ENCODE data around the gene MBOAT2.
"Not testable (repeated sequence)": the region's sequence is repeated elsewhere in the genome, so short reads cannot be mapped to it uniquely, and the experiment has no call there.

MBOAT2 gene, protein sequence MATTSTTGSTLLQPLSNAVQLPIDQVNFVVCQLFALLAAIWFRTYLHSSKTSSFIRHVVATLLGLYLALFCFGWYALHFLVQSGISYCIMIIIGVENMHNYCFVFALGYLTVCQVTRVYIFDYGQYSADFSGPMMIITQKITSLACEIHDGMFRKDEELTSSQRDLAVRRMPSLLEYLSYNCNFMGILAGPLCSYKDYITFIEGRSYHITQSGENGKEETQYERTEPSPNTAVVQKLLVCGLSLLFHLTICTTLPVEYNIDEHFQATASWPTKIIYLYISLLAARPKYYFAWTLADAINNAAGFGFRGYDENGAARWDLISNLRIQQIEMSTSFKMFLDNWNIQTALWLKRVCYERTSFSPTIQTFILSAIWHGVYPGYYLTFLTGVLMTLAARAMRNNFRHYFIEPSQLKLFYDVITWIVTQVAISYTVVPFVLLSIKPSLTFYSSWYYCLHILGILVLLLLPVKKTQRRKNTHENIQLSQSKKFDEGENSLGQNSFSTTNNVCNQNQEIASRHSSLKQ

DNA sequence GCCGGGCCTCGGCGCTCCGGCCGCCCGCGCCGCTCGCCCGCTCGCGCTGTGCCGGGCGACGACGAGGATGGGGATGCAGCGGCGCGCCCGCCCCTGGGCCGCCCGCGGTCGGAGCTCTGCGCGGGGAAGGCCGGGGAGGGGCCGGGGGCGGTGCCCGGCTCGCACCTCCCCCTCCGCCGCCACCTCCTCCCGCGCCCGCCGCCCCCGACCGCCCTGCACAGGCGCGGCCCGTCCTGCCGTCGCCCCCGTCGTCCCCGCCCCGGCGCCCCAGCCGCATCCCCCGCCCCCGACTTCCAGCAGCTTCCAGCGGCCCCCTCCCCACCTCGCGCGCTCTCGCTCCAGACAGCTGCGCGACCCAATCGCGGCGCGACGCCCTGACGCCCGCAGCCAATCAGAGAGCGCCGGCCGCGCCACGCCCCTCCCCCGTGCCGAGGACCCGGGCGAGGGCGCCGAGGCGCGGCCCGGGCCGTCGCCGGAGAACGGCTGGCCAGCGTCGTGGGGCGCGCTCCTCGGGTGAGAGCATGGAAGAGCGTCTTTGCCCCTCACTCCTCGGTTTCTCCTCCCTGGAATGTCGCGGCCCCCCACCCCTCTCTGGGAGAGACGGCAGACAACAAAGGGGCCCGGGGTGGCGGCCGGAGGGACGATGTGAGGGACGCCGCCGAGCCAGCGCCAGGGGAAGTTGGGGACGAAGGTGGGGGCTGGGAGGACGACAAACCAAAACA, at the start of gene MBOAT2:
MBOAT2 (minus strand) TSS at position 69 of the 722 bp plus-strand sequence. CDS start 70 bp downstream, outside the sequence.
- Histone ChIP-seq H3K4me1 (ENCODE audit: low read length) (no peaks in the 10 kb centered on the region), H3K9ac (ENCODE audit: low read length) (no peak within 1 kb of the TSS), H3K4me3 (ENCODE audit: low read length) (no peak within 1 kb of the TSS), H3K27ac (ENCODE audit: low read length) (no peak within 1 kb of the TSS), H3K27me3 (ENCODE audit: low read depth, low read length) (no peaks in the 10 kb centered on the region), H4K20me1 (ENCODE audit: insufficient read depth, low read length) (no peaks in the 10 kb centered on the region), H3K79me2 (ENCODE audit: low read length) (no peaks in the 10 kb centered on the region), H3K36me3 (replicated peaks; ENCODE audit: low read depth, low read length) (no peaks in the 10 kb centered on the region), H3K4me2 (ENCODE audit: low read length) (no peak within 1 kb of the TSS), H3K9me3 (ENCODE audit: insufficient read depth, low read length) (no peaks in the 10 kb centered on the region), H2AFZ (ENCODE audit: low read depth, low read length) (no peak within 1 kb of the TSS)
- TF ChIP-seq, protein P1, sequence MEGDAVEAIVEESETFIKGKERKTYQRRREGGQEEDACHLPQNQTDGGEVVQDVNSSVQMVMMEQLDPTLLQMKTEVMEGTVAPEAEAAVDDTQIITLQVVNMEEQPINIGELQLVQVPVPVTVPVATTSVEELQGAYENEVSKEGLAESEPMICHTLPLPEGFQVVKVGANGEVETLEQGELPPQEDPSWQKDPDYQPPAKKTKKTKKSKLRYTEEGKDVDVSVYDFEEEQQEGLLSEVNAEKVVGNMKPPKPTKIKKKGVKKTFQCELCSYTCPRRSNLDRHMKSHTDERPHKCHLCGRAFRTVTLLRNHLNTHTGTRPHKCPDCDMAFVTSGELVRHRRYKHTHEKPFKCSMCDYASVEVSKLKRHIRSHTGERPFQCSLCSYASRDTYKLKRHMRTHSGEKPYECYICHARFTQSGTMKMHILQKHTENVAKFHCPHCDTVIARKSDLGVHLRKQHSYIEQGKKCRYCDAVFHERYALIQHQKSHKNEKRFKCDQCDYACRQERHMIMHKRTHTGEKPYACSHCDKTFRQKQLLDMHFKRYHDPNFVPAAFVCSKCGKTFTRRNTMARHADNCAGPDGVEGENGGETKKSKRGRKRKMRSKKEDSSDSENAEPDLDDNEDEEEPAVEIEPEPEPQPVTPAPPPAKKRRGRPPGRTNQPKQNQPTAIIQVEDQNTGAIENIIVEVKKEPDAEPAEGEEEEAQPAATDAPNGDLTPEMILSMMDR (IDR thresholded peaks at IDR 0.05; ENCODE audit: low read depth, low read length), result no peak
- TF ChIP-seq EZH2phosphoT487 (IDR thresholded peaks at IDR 0.05; ENCODE audit: low read depth), result no peak

DNA sequence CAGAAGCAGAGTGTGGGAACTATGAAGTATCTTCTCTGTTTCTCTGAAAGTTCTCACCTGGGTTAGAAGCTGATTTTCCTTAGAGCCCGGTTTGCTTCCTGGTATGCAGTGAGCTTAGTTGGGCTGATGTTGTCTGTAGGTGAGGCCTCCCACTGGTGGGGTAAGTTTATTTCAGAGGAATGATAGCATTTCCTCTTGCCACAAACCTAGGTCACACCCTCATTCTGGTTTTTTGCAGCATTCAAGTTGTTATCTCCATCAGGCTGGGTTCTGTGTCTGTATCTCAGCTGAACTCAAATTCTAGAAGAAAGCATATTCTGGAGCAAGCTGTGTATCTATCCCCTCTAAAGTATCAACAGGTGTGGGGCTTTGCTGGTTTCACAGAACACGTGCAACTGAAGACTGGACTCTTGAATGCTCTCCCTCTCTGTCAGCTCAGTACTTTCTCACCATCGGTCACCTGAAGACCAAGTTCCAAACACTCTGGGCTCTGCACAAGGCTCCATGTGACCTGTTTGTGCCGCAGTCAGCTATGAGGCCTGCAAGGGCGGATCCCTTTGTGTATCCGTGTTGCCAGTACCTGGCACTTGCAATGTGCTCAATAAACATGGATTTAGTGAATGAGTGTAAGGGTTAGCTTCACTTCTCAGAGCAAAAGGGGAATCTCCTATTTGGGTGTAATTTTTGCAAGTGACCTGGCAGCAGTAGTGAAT, 49.5 kb upstream of the MBOAT2 start:
- no peak overlapping the region for H2AFZ ChIP-seq (ENCODE audit: low read depth, low read length)
- H3K79me2 ChIP-seq (ENCODE audit: low read length), result no peaks in the 10 kb centered on the region
- peaks cover 14% of the 10 kb centered on the region for H3K4me1 ChIP-seq (ENCODE audit: low read length)
- H3K9ac ChIP-seq (ENCODE audit: low read length), result no peak overlapping the region
- no peaks in the 10 kb centered on the region for H4K20me1 ChIP-seq (ENCODE audit: insufficient read depth, low read length)
- TF ChIP-seq, protein P1 (IDR thresholded peaks at IDR 0.05; ENCODE audit: low read depth, low read length), result no peak
- TF ChIP-seq EZH2phosphoT487 (IDR thresholded peaks at IDR 0.05; ENCODE audit: low read depth), result no peak
- no peak overlapping the region for H3K27ac ChIP-seq (ENCODE audit: low read length)
- no peaks in the 10 kb centered on the region for H3K36me3 ChIP-seq (replicated peaks; ENCODE audit: low read depth, low read length)
- H3K27me3 ChIP-seq (ENCODE audit: low read depth, low read length), result no peaks in the 10 kb centered on the region
- no peak overlapping the region for H3K4me3 ChIP-seq (ENCODE audit: low read length)
- no peak overlapping the region for H3K4me2 ChIP-seq (ENCODE audit: low read length)
- no peaks in the 10 kb centered on the region for H3K9me3 ChIP-seq (ENCODE audit: insufficient read depth, low read length)

DNA sequence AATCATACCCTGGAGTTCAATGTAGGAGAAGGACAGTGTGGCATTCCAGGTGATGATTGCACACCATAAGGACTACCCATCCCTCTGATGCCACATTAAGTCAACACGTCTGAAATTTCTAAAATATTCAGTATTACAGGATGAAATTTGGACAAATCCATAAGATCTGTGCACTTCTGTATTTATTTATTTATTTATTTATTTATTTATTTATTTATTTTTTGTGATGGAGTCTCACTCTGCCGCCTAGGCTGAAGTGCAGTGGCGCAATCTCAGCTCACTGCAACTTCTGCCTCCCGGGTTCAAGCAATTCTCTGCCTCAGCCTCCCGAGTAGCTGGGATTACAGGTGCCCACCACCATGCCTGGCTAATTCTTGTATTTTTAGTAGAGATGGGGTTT, 48.0 kb upstream of the MBOAT2 start:
- not testable (repeated sequence) for H3K79me2 ChIP-seq (ENCODE audit: low read length); H3K9me3 ChIP-seq (ENCODE audit: insufficient read depth, low read length); H2AFZ ChIP-seq (ENCODE audit: low read depth, low read length); H4K20me1 ChIP-seq (ENCODE audit: insufficient read depth, low read length); H3K4me3 ChIP-seq (ENCODE audit: low read length); H3K27ac ChIP-seq (ENCODE audit: low read length); H3K9ac ChIP-seq (ENCODE audit: low read length); H3K36me3 ChIP-seq (replicated peaks; ENCODE audit: low read depth, low read length); H3K27me3 ChIP-seq (ENCODE audit: low read depth, low read length); H3K4me2 ChIP-seq (ENCODE audit: low read length)
- H3K4me1 ChIP-seq (ENCODE audit: low read length), result peaks cover 14% of the 10 kb centered on the region

DNA sequence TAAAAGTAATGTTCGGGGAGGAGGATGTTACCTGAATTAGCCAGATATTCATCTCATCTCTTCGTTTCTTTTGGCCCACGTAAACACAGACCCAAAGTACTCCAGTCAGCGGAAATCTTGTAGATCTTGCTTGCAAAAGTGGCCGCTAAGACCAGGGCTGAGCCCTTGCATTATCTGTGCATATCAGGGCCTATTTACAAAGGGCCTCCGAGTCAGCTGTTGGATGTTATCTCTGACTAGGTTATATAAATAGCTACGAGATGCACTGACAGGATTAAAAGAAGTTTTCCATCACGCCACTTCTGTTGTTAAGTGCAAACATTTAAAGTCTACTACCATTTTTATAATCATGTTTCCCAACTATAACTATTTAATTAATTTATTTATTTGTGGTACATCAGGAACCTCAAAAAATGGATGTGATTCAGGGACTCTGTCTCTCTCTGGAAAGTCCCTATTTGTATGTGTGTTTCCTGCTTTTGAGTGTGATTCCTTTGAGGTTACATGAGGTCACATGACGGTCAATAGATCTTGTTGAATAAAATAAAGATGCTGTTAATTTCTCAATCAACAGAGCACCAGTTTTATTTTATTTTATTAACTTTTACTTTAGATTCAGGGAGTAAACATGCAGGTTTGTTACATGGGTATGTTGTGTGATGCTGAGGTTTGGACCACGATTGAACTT, 46.8 kb upstream of the MBOAT2 start:
- no peak for TF ChIP-seq EZH2phosphoT487 (IDR thresholded peaks at IDR 0.05; ENCODE audit: low read depth)
- TF ChIP-seq, protein P1 (IDR thresholded peaks at IDR 0.05; ENCODE audit: low read depth, low read length), result no peak
- no peak overlapping the region for H2AFZ ChIP-seq (ENCODE audit: low read depth, low read length)

More for the DNA sequence above, 46.8 kb upstream of the MBOAT2 start:
- no peaks in the 10 kb centered on the region for H4K20me1 ChIP-seq (ENCODE audit: insufficient read depth, low read length)
- H3K4me2 ChIP-seq (ENCODE audit: low read length), result no peak overlapping the region
- H3K9me3 ChIP-seq (ENCODE audit: insufficient read depth, low read length), result no peaks in the 10 kb centered on the region
- H3K4me3 ChIP-seq (ENCODE audit: low read length), result no peak overlapping the region
- no peak overlapping the region for H3K9ac ChIP-seq (ENCODE audit: low read length)
- no peaks in the 10 kb centered on the region for H3K79me2 ChIP-seq (ENCODE audit: low read length)
- H3K27me3 ChIP-seq (ENCODE audit: low read depth, low read length), result peaks cover 3% of the 10 kb centered on the region; the same call in 1 of the 2 replicates
- H3K27ac ChIP-seq (ENCODE audit: low read length), result no peak overlapping the region
- H3K36me3 ChIP-seq (replicated peaks; ENCODE audit: low read depth, low read length), result no peaks in the 10 kb centered on the region
- peaks cover 14% of the 10 kb centered on the region for H3K4me1 ChIP-seq (ENCODE audit: low read length)

All from OCI-LY3 (cell line).